ENCODE results near the gene TBX2. TPM values are rescaled to one million over a fixed set of nuclear protein-coding genes. Genes with fewer than 3 reads are reported as not detected.
A peak's percentile ranks its signal among the peaks of the same experiment; 100 is the strongest.

Gene TBX2
- total and polyA plus RNA-seq, 2 of the 13 experiments (the other 11 are each of a cell fraction or from before 2014, with no cell fraction given): 2.8 to 15.3 TPM

DNA sequence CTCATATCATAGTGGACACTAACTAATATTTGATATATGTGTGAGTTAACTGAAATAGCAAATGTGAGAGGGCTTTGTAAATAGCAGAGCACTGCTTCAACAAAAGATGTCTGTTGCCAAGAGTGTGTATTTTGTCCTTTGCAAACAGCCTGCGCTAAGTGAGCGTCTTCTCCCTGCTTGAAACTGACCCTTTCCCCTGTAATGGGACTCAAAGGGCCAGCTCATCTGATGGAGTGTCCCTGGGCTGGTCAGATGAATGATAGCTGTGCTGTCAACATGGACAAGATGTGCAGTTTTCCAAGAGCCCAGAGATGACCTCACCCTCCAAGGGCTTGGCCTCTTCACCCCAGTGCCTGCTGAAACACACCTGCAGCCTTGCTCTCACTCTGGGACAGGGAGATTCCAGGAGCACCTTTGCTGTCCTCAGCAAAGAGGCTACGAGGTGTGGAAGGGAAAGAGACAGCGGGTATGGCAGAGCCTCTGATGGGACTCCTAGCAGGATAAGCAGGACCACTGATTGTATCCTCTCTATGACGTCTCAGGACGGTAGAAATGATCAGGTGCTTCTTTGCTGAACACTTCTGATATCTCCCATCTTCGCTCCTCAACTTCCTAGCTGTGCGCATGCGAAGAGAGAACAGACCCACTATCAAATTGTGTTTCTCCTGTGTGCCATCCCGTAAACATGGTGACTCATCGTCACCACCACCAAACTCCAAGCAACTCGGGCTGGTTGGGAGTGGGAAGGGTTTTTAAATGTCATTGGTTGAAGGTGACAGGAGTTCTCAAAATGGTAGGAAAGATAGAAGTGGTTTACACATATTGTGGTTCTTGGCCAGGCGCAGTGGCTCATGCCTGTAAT is 35.8 kb upstream of the TBX2 start (continued):
- TF ChIP-seq SNRNP70 (IDR thresholded peaks at IDR 0.05; ENCODE audit: low read depth, low read length): no peak
- no peak; the same call in 1 of the 2 replicates for TF ChIP-seq TGIF2 (CRISPR knock-in tag; IDR thresholded peaks at IDR 0.05)
- TF ChIP-seq ZNF556 (CRISPR knock-in tag; IDR thresholded peaks at IDR 0.05; ENCODE audit: borderline replicate concordance): no peak; the same call in 1 of the 2 replicates
- no peak for TF ChIP-seq CBX2 (IDR thresholded peaks at IDR 0.05; ENCODE audit: low read depth, low read length)
- no peak for TF ChIP-seq CBX2 (CRISPR knock-in tag; IDR thresholded peaks at IDR 0.05; ENCODE audit: low read depth)
- TF ChIP-seq, protein P1, sequence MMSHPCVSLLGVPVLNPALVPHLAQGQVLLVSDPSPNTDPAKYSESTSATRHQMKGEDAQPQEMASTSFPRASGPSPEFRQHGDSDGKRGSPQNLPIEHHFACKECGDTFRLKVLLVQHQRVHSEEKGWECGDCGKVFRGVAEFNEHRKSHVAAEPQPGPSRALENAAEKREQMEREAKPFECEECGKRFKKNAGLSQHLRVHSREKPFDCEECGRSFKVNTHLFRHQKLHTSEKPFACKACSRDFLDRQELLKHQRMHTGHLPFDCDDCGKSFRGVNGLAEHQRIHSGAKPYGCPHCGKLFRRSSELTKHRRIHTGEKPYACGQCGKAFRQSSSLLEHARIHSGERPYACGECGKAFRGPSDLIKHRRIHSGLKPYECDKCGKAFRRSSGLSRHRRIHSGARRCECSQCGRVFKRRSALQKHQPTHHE (CRISPR knock-in tag; IDR thresholded peaks at IDR 0.05; ENCODE audit: borderline replicate concordance): no peak
- TF ChIP-seq ZFX (CRISPR knock-in tag; IDR thresholded peaks at IDR 0.05; ENCODE audit: low read depth): 0 out of 2 replicates have a peak, but pooled peaks have one; percentile 23
- TF ChIP-seq, protein P2, sequence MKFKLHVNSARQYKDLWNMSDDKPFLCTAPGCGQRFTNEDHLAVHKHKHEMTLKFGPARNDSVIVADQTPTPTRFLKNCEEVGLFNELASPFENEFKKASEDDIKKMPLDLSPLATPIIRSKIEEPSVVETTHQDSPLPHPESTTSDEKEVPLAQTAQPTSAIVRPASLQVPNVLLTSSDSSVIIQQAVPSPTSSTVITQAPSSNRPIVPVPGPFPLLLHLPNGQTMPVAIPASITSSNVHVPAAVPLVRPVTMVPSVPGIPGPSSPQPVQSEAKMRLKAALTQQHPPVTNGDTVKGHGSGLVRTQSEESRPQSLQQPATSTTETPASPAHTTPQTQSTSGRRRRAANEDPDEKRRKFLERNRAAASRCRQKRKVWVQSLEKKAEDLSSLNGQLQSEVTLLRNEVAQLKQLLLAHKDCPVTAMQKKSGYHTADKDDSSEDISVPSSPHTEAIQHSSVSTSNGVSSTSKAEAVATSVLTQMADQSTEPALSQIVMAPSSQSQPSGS (CRISPR knock-in tag; IDR thresholded peaks at IDR 0.05): peak; percentile 96
- TF ChIP-seq IKZF1 (IDR thresholded peaks at IDR 0.05): no peak
- no peak for TF ChIP-seq FIP1L1 (IDR thresholded peaks at IDR 0.05; ENCODE audit: borderline replicate concordance, insufficient read depth, low read depth, low read length)
- no peak for TF ChIP-seq GABPA (IDR thresholded peaks at IDR 0.05; ENCODE audit: low read depth, low read length)
- no peak for TF ChIP-seq GABPA (CRISPR knock-in tag; IDR thresholded peaks at IDR 0.05; ENCODE audit: low read depth)
- TF ChIP-seq, protein P3, sequence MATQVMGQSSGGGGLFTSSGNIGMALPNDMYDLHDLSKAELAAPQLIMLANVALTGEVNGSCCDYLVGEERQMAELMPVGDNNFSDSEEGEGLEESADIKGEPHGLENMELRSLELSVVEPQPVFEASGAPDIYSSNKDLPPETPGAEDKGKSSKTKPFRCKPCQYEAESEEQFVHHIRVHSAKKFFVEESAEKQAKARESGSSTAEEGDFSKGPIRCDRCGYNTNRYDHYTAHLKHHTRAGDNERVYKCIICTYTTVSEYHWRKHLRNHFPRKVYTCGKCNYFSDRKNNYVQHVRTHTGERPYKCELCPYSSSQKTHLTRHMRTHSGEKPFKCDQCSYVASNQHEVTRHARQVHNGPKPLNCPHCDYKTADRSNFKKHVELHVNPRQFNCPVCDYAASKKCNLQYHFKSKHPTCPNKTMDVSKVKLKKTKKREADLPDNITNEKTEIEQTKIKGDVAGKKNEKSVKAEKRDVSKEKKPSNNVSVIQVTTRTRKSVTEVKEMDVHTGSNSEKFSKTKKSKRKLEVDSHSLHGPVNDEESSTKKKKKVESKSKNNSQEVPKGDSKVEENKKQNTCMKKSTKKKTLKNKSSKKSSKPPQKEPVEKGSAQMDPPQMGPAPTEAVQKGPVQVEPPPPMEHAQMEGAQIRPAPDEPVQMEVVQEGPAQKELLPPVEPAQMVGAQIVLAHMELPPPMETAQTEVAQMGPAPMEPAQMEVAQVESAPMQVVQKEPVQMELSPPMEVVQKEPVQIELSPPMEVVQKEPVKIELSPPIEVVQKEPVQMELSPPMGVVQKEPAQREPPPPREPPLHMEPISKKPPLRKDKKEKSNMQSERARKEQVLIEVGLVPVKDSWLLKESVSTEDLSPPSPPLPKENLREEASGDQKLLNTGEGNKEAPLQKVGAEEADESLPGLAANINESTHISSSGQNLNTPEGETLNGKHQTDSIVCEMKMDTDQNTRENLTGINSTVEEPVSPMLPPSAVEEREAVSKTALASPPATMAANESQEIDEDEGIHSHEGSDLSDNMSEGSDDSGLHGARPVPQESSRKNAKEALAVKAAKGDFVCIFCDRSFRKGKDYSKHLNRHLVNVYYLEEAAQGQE (IDR thresholded peaks at IDR 0.05; ENCODE audit: borderline replicate concordance in 1 of 2, low read depth in 1 of 2, low read length in 2 of 2): no peak
- TF ChIP-seq, protein P4, sequence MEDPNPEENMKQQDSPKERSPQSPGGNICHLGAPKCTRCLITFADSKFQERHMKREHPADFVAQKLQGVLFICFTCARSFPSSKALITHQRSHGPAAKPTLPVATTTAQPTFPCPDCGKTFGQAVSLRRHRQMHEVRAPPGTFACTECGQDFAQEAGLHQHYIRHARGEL (CRISPR knock-in tag; IDR thresholded peaks at IDR 0.05): no peak
- TF ChIP-seq ZNF282 (IDR thresholded peaks at IDR 0.05; ENCODE audit: partially characterized antibody): no peak
- TF ChIP-seq MIER2 (CRISPR knock-in tag; IDR thresholded peaks at IDR 0.05): peak; percentile 73
- TF ChIP-seq, protein P5, sequence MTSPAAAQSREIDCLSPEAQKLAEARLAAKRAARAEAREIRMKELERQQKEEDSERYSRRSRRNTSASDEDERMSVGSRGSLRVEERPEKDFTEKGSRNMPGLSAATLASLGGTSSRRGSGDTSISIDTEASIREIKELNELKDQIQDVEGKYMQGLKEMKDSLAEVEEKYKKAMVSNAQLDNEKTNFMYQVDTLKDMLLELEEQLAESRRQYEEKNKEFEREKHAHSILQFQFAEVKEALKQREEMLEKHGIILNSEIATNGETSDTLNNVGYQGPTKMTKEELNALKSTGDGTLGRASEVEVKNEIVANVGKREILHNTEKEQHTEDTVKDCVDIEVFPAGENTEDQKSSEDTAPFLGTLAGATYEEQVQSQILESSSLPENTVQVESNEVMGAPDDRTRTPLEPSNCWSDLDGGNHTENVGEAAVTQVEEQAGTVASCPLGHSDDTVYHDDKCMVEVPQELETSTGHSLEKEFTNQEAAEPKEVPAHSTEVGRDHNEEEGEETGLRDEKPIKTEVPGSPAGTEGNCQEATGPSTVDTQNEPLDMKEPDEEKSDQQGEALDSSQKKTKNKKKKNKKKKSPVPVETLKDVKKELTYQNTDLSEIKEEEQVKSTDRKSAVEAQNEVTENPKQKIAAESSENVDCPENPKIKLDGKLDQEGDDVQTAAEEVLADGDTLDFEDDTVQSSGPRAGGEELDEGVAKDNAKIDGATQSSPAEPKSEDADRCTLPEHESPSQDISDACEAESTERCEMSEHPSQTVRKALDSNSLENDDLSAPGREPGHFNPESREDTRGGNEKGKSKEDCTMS (CRISPR knock-in tag; conservative IDR thresholded peaks at IDR 0.05): no peak
- TF ChIP-seq ZNF501 (CRISPR knock-in tag; IDR thresholded peaks at IDR 0.05): peak; percentile 76; the same call in 1 of the 2 replicates
- no peak for TF ChIP-seq TBP (CRISPR knock-in tag; IDR thresholded peaks at IDR 0.05)
- TF ChIP-seq ZNF460 (CRISPR knock-in tag; IDR thresholded peaks at IDR 0.05; ENCODE audit: borderline replicate concordance): no peak; the same call in 1 of the 2 replicates
- TF ChIP-seq RXRA (CRISPR knock-in tag; IDR thresholded peaks at IDR 0.05): peak; percentile 96
